ENCODE results near the gene TAGAP. TPM values are rescaled to one million over a fixed set of nuclear protein-coding genes. Genes with fewer than 3 reads are reported as not detected.
A peak's percentile ranks its signal among the peaks of the same experiment; 100 is the strongest.

The TAGAP gene
- total RNA-seq, 1 donor from 2014 or later: 17.1 TPM

- no peak for TF ChIP-seq CTCF (IDR thresholded peaks at IDR 0.05)
- Histone ChIP-seq H3K27ac (no peak overlapping the region), H3K4me1 (peaks cover 44% of the 10 kb centered on the region), H3K9me3 (no peaks in the 10 kb centered on the region), H3K4me3 (no peak overlapping the region), H3K36me3 (no peaks in the 10 kb centered on the region), H3K27me3 (ENCODE audit: low read depth) (no peaks in the 10 kb centered on the region)
- DNase-seq (no peak), ATAC-seq (no peak)
- intact Hi-C loops (cut with DNase I): no loop called here
Measured at GRCh38 chr6:159059141-159059540, 14.3 kb upstream of the TAGAP start.

- no peaks in the 10 kb centered on the region for H3K36me3 ChIP-seq
- H3K27ac ChIP-seq: no peak overlapping the region
- no peak for TF ChIP-seq CTCF (IDR thresholded peaks at IDR 0.05)
- H3K4me1 ChIP-seq: peaks cover 31% of the 10 kb centered on the region
- no peak overlapping the region for H3K4me3 ChIP-seq
- intact Hi-C loops (cut with DNase I): no loop called here
- H3K9me3 ChIP-seq: no peaks in the 10 kb centered on the region
- no peak for ATAC-seq
- no peak for DNase-seq
- no peaks in the 10 kb centered on the region for H3K27me3 ChIP-seq (ENCODE audit: low read depth)
Measured at GRCh38 chr6:159056899-159057298, 12.1 kb upstream of the TAGAP start.

GRCh38 chr6:159056432-159056831 is 11.6 kb upstream of the TAGAP start:
- Histone ChIP-seq H3K9me3 (no peaks in the 10 kb centered on the region), H3K4me1 (peaks cover 26% of the 10 kb centered on the region), H3K4me3 (no peak overlapping the region), H3K36me3 (no peaks in the 10 kb centered on the region), H3K27ac (no peak overlapping the region), H3K27me3 (ENCODE audit: low read depth) (no peaks in the 10 kb centered on the region)
- TF ChIP-seq CTCF (IDR thresholded peaks at IDR 0.05): no peak
- intact Hi-C loops (cut with DNase I): no loop called here
- ATAC-seq: no peak
- DNase-seq: no peak

- DNase-seq (no peak), ATAC-seq (peak; percentile 53 to 63)
- TF ChIP-seq CTCF (IDR thresholded peaks at IDR 0.05): no peak
- no peak overlapping the region for H3K27ac ChIP-seq
- no peak overlapping the region for H3K4me3 ChIP-seq
- no peaks in the 10 kb centered on the region for H3K9me3 ChIP-seq
- H3K27me3 ChIP-seq (ENCODE audit: low read depth): no peaks in the 10 kb centered on the region
- no peaks in the 10 kb centered on the region for H3K36me3 ChIP-seq
- intact Hi-C loops (cut with DNase I): no loop called here
- H3K4me1 ChIP-seq: peaks cover 26% of the 10 kb centered on the region
Measured at GRCh38 chr6:159056003-159056402, 11.2 kb upstream of the TAGAP start.

- ATAC-seq: peak; percentile 32 to 49
- no peak for DNase-seq
- no peak for TF ChIP-seq CTCF (IDR thresholded peaks at IDR 0.05)
- H3K4me1 ChIP-seq: peaks cover 26% of the 10 kb centered on the region
- intact Hi-C loops (cut with DNase I): no loop called here
- no peaks in the 10 kb centered on the region for H3K36me3 ChIP-seq
- no peak overlapping the region for H3K4me3 ChIP-seq
- no peaks in the 10 kb centered on the region for H3K27me3 ChIP-seq (ENCODE audit: low read depth)
- H3K9me3 ChIP-seq: no peaks in the 10 kb centered on the region
- H3K27ac ChIP-seq: no peak overlapping the region
Measured at GRCh38 chr6:159053781-159054398, 9.1 kb upstream of the TAGAP start.
